ENCODE results near the gene SKIL.

GRCh38 chr3:170432416-170432815 lies 74.9 kb downstream of the SKIL start:
- no peak for TF ChIP-seq CTCF (conservative IDR thresholded peaks at IDR 0.05; ENCODE audit: low read depth, low read length)
- no peak for TF ChIP-seq EZH2 (IDR thresholded peaks at IDR 0.05; ENCODE audit: borderline replicate concordance, low read depth, low read length, poor library complexity, severe bottlenecking)
